ENCODE measurements around the gene LAMA3. TPM values are rescaled to one million over a fixed set of nuclear protein-coding genes. Genes with fewer than 3 reads are reported as not detected.

LAMA3 gene
- polyA plus RNA-seq, 1 of the 3 experiments (the other 2 are of a cell fraction), result 3.5 TPM

DNA sequence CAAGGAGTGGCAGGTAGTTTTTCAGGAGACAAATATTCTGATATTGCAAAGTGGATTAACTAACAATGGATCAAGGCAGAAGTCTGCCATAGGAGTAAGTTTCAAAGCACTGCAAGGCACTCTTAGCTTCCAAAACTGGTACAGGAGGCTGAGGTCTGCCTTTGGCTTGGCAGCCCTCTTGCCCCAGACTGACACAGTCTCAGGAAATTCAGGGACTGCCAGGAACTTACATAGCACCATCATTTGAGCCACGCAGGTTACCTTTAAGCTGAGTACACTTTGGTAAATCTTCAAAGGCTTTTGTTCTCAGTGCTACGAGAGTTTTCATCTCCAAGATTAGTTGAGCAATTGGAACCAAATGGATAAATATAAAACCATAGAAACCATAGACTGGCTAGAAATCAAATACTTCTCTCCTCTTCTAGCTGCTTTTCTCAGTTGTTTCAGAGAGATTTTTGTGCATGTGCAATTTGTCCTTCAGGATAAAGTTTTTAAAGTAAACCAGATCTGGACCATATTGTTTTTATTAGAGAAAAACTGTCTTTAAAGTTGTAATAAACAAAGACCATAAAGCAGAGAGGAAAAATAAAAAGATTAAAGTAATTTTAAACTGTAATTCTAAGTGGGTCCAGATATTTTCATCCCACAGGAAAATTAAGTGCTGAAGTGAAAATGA, 45.3 kb upstream of the LAMA3 start:
- H3K36me3 ChIP-seq (replicated peaks in 1 of 2; ENCODE audit: control insufficient read depth in 1 of 2, insufficient read depth in 2 of 2, low read length in 1 of 2), result no peaks in the 10 kb centered on the region
- H2AFZ ChIP-seq (ENCODE audit: low read depth), result no peak overlapping the region
- H3K4me1 ChIP-seq (ENCODE audit: control insufficient read depth in 1 of 2, insufficient read depth in 2 of 2, low read depth in 1 of 2, low read length in 1 of 2), result peaks cover 0 to 2% of the 10 kb centered on the region in 2 experiments; a peak in 1 of 4 replicates
- no peak for DNase-seq
- ChIA-PET POLR2A (no interaction called here), CTCF (interaction anchor here (1.2 to 1.8 kb wide), 2 partner anchors 21 to 60 kb away, joined by 3 to 9 read pairs; no protein-coding TSS in a partner anchor)
- no peaks in the 10 kb centered on the region for H3K9me2 ChIP-seq
- no peaks in the 10 kb centered on the region for H4K20me1 ChIP-seq (ENCODE audit: insufficient read depth)
- H3K4me3 ChIP-seq (ENCODE audit: low read depth in 2 of 2, low read length in 1 of 2), result no peak overlapping the region
- no peak overlapping the region for H3K4me2 ChIP-seq
- no peak overlapping the region for H3K27ac ChIP-seq (ENCODE audit: low read depth in 2 of 2, low read length in 1 of 2)
- no peak for TF ChIP-seq ELF1 (IDR thresholded peaks at IDR 0.05)
- no peak for TF ChIP-seq CHD2 (IDR thresholded peaks at IDR 0.05; ENCODE audit: low read length, partially characterized antibody)
- no peak for TF ChIP-seq RFX5 (IDR thresholded peaks at IDR 0.05; ENCODE audit: low read length)
- TF ChIP-seq, protein P1, sequence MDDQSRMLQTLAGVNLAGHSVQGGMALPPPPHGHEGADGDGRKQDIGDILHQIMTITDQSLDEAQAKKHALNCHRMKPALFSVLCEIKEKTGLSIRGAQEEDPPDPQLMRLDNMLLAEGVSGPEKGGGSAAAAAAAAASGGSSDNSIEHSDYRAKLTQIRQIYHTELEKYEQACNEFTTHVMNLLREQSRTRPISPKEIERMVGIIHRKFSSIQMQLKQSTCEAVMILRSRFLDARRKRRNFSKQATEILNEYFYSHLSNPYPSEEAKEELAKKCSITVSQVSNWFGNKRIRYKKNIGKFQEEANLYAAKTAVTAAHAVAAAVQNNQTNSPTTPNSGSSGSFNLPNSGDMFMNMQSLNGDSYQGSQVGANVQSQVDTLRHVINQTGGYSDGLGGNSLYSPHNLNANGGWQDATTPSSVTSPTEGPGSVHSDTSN (IDR thresholded peaks at IDR 0.05), result no peak
- no peak for TF ChIP-seq RXRA (IDR thresholded peaks at IDR 0.05; ENCODE audit: borderline replicate concordance, low read depth)
- TF ChIP-seq TCF12 (IDR thresholded peaks at IDR 0.05), result no peak
- TF ChIP-seq POLR2AphosphoS5 (IDR thresholded peaks at IDR 0.05; ENCODE audit: low read depth, low read length), result no peak
- TF ChIP-seq, protein P2, sequence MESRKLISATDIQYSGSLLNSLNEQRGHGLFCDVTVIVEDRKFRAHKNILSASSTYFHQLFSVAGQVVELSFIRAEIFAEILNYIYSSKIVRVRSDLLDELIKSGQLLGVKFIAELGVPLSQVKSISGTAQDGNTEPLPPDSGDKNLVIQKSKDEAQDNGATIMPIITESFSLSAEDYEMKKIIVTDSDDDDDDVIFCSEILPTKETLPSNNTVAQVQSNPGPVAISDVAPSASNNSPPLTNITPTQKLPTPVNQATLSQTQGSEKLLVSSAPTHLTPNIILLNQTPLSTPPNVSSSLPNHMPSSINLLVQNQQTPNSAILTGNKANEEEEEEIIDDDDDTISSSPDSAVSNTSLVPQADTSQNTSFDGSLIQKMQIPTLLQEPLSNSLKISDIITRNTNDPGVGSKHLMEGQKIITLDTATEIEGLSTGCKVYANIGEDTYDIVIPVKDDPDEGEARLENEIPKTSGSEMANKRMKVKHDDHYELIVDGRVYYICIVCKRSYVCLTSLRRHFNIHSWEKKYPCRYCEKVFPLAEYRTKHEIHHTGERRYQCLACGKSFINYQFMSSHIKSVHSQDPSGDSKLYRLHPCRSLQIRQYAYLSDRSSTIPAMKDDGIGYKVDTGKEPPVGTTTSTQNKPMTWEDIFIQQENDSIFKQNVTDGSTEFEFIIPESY (IDR thresholded peaks at IDR 0.05; ENCODE audit: borderline replicate concordance, low read depth), result no peak
- no peak for TF ChIP-seq REST (IDR thresholded peaks at IDR 0.05; ENCODE audit: low read depth, low read length)
- TF ChIP-seq EZH2phosphoT487 (IDR thresholded peaks at IDR 0.05; ENCODE audit: borderline replicate concordance, low read depth), result no peak
- no peak for TF ChIP-seq NFIC (IDR thresholded peaks at IDR 0.05; ENCODE audit: borderline replicate concordance)
- no peak for TF ChIP-seq JUND (IDR thresholded peaks at IDR 0.05)
- no peak for TF ChIP-seq TAF1 (IDR thresholded peaks at IDR 0.05; ENCODE audit: borderline replicate concordance, low read depth, low read length)
- TF ChIP-seq USF1 (IDR thresholded peaks at IDR 0.05; ENCODE audit: borderline replicate concordance, low read depth), result no peak
- TF ChIP-seq GABPA (IDR thresholded peaks at IDR 0.05; ENCODE audit: low read depth), result no peak
- TF ChIP-seq MXI1 (IDR thresholded peaks at IDR 0.05; ENCODE audit: low read depth, low read length), result no peak
- TF ChIP-seq RAD21 (IDR thresholded peaks at IDR 0.05; ENCODE audit: low read length), result no peak
- no peaks in the 10 kb centered on the region for H3K27me3 ChIP-seq (ENCODE audit: insufficient read depth)
- H3K9ac ChIP-seq, result no peak overlapping the region
- WGBS (ENCODE audit: low lambda C conversion rate), result 79% methylated on average over 2 of the region's 2 CpGs
- H3F3A ChIP-seq (replicated peaks; ENCODE audit: insufficient read depth), result no peaks in the 10 kb centered on the region
- H3K9me3 ChIP-seq, result no peaks in the 10 kb centered on the region
- no peaks in the 10 kb centered on the region for H3K79me2 ChIP-seq (ENCODE audit: insufficient read depth)

Measured in SK-N-SH (cell line).